ENCODE data around the gene RABGAP1L. TPM values are rescaled to one million over a fixed set of nuclear protein-coding genes. Genes with fewer than 3 reads are reported as not detected.

The RABGAP1L gene
- total and polyA plus RNA-seq, 2 donors (not counting 3 experiments of a cell fraction or from before 2014, with no cell fraction given), result 6.4 to 22.2 TPM

- dilution Hi-C loops (cut with MboI; ENCODE audit: extremely low pct_ligation_motif_present, low sequenced_read_pairs), result no loop called here
- peak; percentile 47 for FAIRE-seq
- peak; percentile 32 for DNase-seq (ENCODE audit: low read depth, low spot score)
Observed at GRCh38 chr1:174160109-174160473, 771 bp downstream of the RABGAP1L start.

More at GRCh38 chr1:174160109-174160473, 771 bp downstream of the RABGAP1L start:
- Histone ChIP-seq H3K27ac (ENCODE audit: insufficient read depth, low read depth, low read length) (no peak overlapping the region), H3K4me3 (replicated peaks in 1 of 3; ENCODE audit: insufficient read depth in 1 of 3, low read depth in 1 of 3, low read length in 3 of 3) (peak overlapping the region; percentile 71 to 91 (median 75)), H3K4me2 (ENCODE audit: insufficient read depth, low read length) (peak overlapping the region; percentile 73), H3K9me3 (replicated peaks; ENCODE audit: control insufficient read depth, insufficient read depth, low read length) (no peaks in the 10 kb centered on the region), H3K4me1 (ENCODE audit: control insufficient read depth, extremely low read depth, insufficient read depth, low read length) (peaks cover 8% of the 10 kb centered on the region), H4K20me1 (replicated peaks; ENCODE audit: control insufficient read depth, extremely low read depth, insufficient read depth, low read length) (no peaks in the 10 kb centered on the region), H3K27me3 (ENCODE audit: control insufficient read depth in 2 of 2, insufficient read depth in 2 of 2, low read length in 2 of 2) (no peaks in the 10 kb centered on the region), H3K36me3 (ENCODE audit: control insufficient read depth in 2 of 2, extremely low read depth in 1 of 2, insufficient read depth in 2 of 2, low read length in 2 of 2) (no peaks in the 10 kb centered on the region), H3K79me2 (ENCODE audit: control insufficient read depth, insufficient read depth, low read length) (peaks cover 2% of the 10 kb centered on the region), H3K9ac (replicated peaks; ENCODE audit: extremely low read depth, insufficient read depth, low read length) (peak overlapping the region; percentile 41), H2AFZ (ENCODE audit: low read depth, low read length) (peak overlapping the region; percentile 58), H3K9me1 (replicated peaks; ENCODE audit: control insufficient read depth, extremely low read depth, insufficient read depth, low read length) (no peaks in the 10 kb centered on the region)
- POLR2A ChIA-PET, result no interaction called here
- TF ChIP-seq MYC (IDR thresholded peaks at IDR 0.05; ENCODE audit: low read depth, low read length) (no peak), JUN (IDR thresholded peaks at IDR 0.05; ENCODE audit: borderline replicate concordance, insufficient read depth, insufficient read length, low read depth) (no peak), MAX (IDR thresholded peaks at IDR 0.05; ENCODE audit: insufficient read depth, insufficient read length) (no peak), POLR2AphosphoS5 (IDR thresholded peaks at IDR 0.05; ENCODE audit: insufficient read depth, low read depth, low read length) (no peak), CTCF (IDR thresholded peaks at IDR 0.05; ENCODE audit: extremely low read depth in 1 of 2, insufficient read depth in 1 of 2, low read depth in 1 of 2, low read length in 2 of 2) (no peak), EZH2 (IDR thresholded peaks at IDR 0.05; ENCODE audit: borderline replicate concordance, low read depth, low read length, severe bottlenecking) (no peak), POLR2A (IDR thresholded peaks at IDR 0.05; ENCODE audit: low read depth, low read length) (no peak), FOS (IDR thresholded peaks at IDR 0.05; ENCODE audit: borderline replicate concordance, insufficient read depth, low read length) (no peak), GATA2 (IDR thresholded peaks at IDR 0.05; ENCODE audit: insufficient read depth, insufficient read length, low read depth, low read length) (no peak)
- CTCF ChIA-PET, result interaction anchor here (0.7 to 1.1 kb wide), 2 partner anchors 12 to 58 kb away, joined by 4 to 5 read pairs; no protein-coding TSS in a partner anchor
- BruUV-seq (replicated peaks), result no TSS peak
- intact Hi-C loops (cut with micrococcal nuclease), result no loop called here

All from endothelial cell of umbilical vein (primary cell).